ENCODE measurements around the gene ZNF562. TPM values are rescaled to one million over a fixed set of nuclear protein-coding genes. Genes with fewer than 3 reads are reported as not detected.
A peak's percentile ranks its signal among the peaks of the same experiment; 100 is the strongest.

ZNF562 gene
- total RNA-seq, 3 donors from 2014 or later: 29.4 to 34.1 (median 33.5) TPM

- Mint-ChIP-seq H3K36me3 (ENCODE audit: insufficient read depth) (peaks cover 20% of the 10 kb centered on the region), H3K27me3 (ENCODE audit: low read depth) (peaks cover 3% of the 10 kb centered on the region), H3K9me3 (no peaks in the 10 kb centered on the region), H3K4me3 (peak overlapping the region; percentile 99), H3K4me1 (ENCODE audit: low read depth) (peaks cover 19% of the 10 kb centered on the region)
- no peak for ATAC-seq
- DNase-seq: no peak
Measured at GRCh38 chr19:9620842-9621155, 54.1 kb downstream of the ZNF562 start.

- Mint-ChIP-seq H3K36me3 (ENCODE audit: insufficient read depth) (peaks cover 56% of the 10 kb centered on the region), H3K4me1 (ENCODE audit: low read depth) (peaks cover 4% of the 10 kb centered on the region), H3K9me3 (peaks cover 3% of the 10 kb centered on the region), H3K27me3 (ENCODE audit: low read depth) (no peaks in the 10 kb centered on the region), H3K4me3 (no peak overlapping the region)
- ATAC-seq (no peak), DNase-seq (no peak)
Measured at GRCh38 chr19:9615844-9616243, 59.1 kb downstream of the ZNF562 start.

- H3K36me3 Mint-ChIP-seq (ENCODE audit: insufficient read depth): peaks cover 61% of the 10 kb centered on the region
- DNase-seq: no peak
- ATAC-seq: no peak
- no peak overlapping the region for H3K4me3 Mint-ChIP-seq
- no peaks in the 10 kb centered on the region for H3K27me3 Mint-ChIP-seq (ENCODE audit: low read depth)
- H3K4me1 Mint-ChIP-seq (ENCODE audit: low read depth): no peaks in the 10 kb centered on the region
- peaks cover 31% of the 10 kb centered on the region for H3K9me3 Mint-ChIP-seq
Measured at GRCh38 chr19:9610484-9611113, 64.3 kb downstream of the ZNF562 start.

GRCh38 chr19:9608912-9609311 lies 66.0 kb downstream of the ZNF562 start:
- DNase-seq: no peak
- Mint-ChIP-seq H3K4me3 (no peak overlapping the region), H3K36me3 (ENCODE audit: insufficient read depth) (peaks cover 53% of the 10 kb centered on the region), H3K27me3 (ENCODE audit: low read depth) (no peaks in the 10 kb centered on the region), H3K4me1 (ENCODE audit: low read depth) (no peaks in the 10 kb centered on the region), H3K9me3 (peaks cover 31% of the 10 kb centered on the region)
- ATAC-seq: no peak

GRCh38 chr19:9597027-9597426 lies 77.9 kb downstream of the ZNF562 start:
- peaks cover 18% of the 10 kb centered on the region for H3K9me3 Mint-ChIP-seq
- H3K36me3 Mint-ChIP-seq (ENCODE audit: insufficient read depth): peaks cover 5% of the 10 kb centered on the region
- DNase-seq (no peak), ATAC-seq (peak; percentile 86 to 93)
- no peaks in the 10 kb centered on the region for H3K4me1 Mint-ChIP-seq (ENCODE audit: low read depth)
- no peak overlapping the region for H3K4me3 Mint-ChIP-seq
- H3K27me3 Mint-ChIP-seq (ENCODE audit: low read depth): peaks cover 6% of the 10 kb centered on the region

Other genes with a start within 250 kb of the ZNF562 start
- gene ZNF266, start 239.5 kb downstream of the ZNF562 start, total RNA-seq: 10 to 100 TPM; 17.9 to 26.5 (median 21.9) TPM
- not detected for gene ZNF560, start 176.5 kb downstream of the ZNF562 start, total RNA-seq
- 10 to 100 TPM; 11.4 to 12.8 (median 12.4) TPM for gene ZNF426, start 136.5 kb downstream of the ZNF562 start, total RNA-seq
- 10 to 100 TPM; 63.3 to 70.0 (median 69.7) TPM for gene ZNF121, start 90.6 kb downstream of the ZNF562 start, total RNA-seq
- gene ZNF561, start 53.9 kb downstream of the ZNF562 start, total RNA-seq: 10 to 100 TPM; 19.1 to 32.1 (median 22.9) TPM
- 1 to 10 TPM; 2.6 to 3.1 (median 2.7) TPM for gene ZNF846, start 93.6 kb upstream of the ZNF562 start, total RNA-seq
- gene FBXL12, start 144.0 kb upstream of the ZNF562 start, total RNA-seq: 10 to 100 TPM; 20.8 to 22.7 (median 22.3) TPM
- gene UBL5, start 152.8 kb upstream of the ZNF562 start, total RNA-seq: 100 to 1,000 TPM; 323 to 345 (median 343) TPM
- 10 to 100 TPM; 95.8 to 99.4 (median 97.9) TPM for gene PIN1, start 160.2 kb upstream of the ZNF562 start, total RNA-seq

All from activated T-cell treated with anti-CD3 and anti-CD28 coated beads, Interleukin-2, amount 50 U/mL, for 4 hours (primary cell).